GM12878 (cell line): ENCODE data around the gene OR4F6. TPM values are rescaled to one million over a fixed set of nuclear protein-coding genes. Genes with fewer than 3 reads are reported as not detected.

ENCODE experiments used
- ATAC-seq: fragments of 200-7000 bp; cut with Tn5 transposase; 3 replicates; pipeline ENCODE4 v1.9.1; 2020; ENCODE audit warnings: mild to moderate bottlenecking, moderate library complexity
- BruUV-seq: library from RNA; stranded (reverse); fragments of 400-500 nt; replicated peaks from 2 replicates; lab custom pipeline; 2021; lab: Mats Ljungman, UMichigan
- CTCF ChIA-PET: fragments of 300-600 bp; sonication (Branson Sonifier 250); formaldehyde crosslinking; extraction: SDS; loops from one replicate; lab custom pipeline; 2021; ENCODE audit warnings: inconsistent platforms; lab: Yijun Ruan, JAX
- POLR2A ChIA-PET: fragments of 350-600 bp; formaldehyde crosslinking; extraction: SDS; loops from one replicate; lab custom pipeline; 2021; ENCODE audit warnings: inconsistent platforms; lab: Charles Lee
- RAD21 ChIA-PET: fragments of 300-600 bp; sonication (Branson Sonifier 250); formaldehyde crosslinking; loops from one replicate; lab custom pipeline; 2023; ENCODE audit warnings: antibody characterized with exemption; ENCODE audit not compliant: unreplicated experiment; lab: Charles Lee
- SMC1A ChIA-PET: fragments of 300-600 bp; sonication (Branson Sonifier 250); formaldehyde crosslinking; loops from one replicate; lab custom pipeline; 2023; ENCODE audit not compliant: unreplicated experiment, uncharacterized antibody; lab: Charles Lee
- DNase-seq: peaks from one replicate; pipeline ENCODE4 v3.0.0-alpha.2; 2011; ENCODE audit warnings: low read depth, low spot score
- FAIRE-seq: peaks from 3 replicates; lab custom pipeline; 2011; peaks lifted over from hg19 to GRCh38; lab: Jason Lieb, UNC
- H2AFZ ChIP-seq: 2 replicates; pipeline ENCODE4 v1.6.0; 2011; ENCODE audit warnings: low read depth, low read length, control low read depth; ENCODE audit not compliant: control insufficient read depth
- H3K27ac ChIP-seq: 2 replicates; pipeline ENCODE4 v1.5.1; 2011; ENCODE audit warnings: control low read depth; ENCODE audit not compliant: control insufficient read depth, insufficient read depth
- H3K27me3 ChIP-seq, 2 experiments: replicated peaks in 1 of 2; 2 replicates each; pipeline versions ENCODE4 v1.6.0 to v1.6.1; 2011; ENCODE audit warnings: low read length in 1 of 2; ENCODE audit not compliant: control insufficient read depth in 2 of 2, insufficient read depth in 2 of 2
- H3K36me3 ChIP-seq, 2 experiments: 2 replicates each; pipeline ENCODE4 v1.5.1; 2011; ENCODE audit warnings: low read length in 1 of 2; ENCODE audit not compliant: control insufficient read depth in 2 of 2, insufficient read depth in 2 of 2
- H3K4me1 ChIP-seq: 2 replicates; pipeline ENCODE4 v1.6.1; 2011; ENCODE audit warnings: mild to moderate bottlenecking, low read length, moderate library complexity, mixed read lengths; ENCODE audit not compliant: control insufficient read depth, insufficient read depth
- H3K4me2 ChIP-seq: 2 replicates; pipeline ENCODE4 v1.6.0; 2011; ENCODE audit warnings: control low read depth; ENCODE audit not compliant: control insufficient read depth, insufficient read depth
- H3K4me3 ChIP-seq: fragments of 200-600 bp; sonication (generic); 2 replicates; pipeline ENCODE4 v1.5.1; 2016
- H3K79me2 ChIP-seq: 2 replicates; pipeline ENCODE4 v1.6.0; 2011; ENCODE audit warnings: low read length; ENCODE audit not compliant: control insufficient read depth, insufficient read depth
- H3K9ac ChIP-seq: 2 replicates; pipeline ENCODE4 v1.8.0; 2011; ENCODE audit warnings: low read length, control low read depth, mixed read lengths; ENCODE audit not compliant: control insufficient read depth, insufficient read depth
- H3K9me3 ChIP-seq: replicated peaks from 3 replicates; pipeline ENCODE4 v1.5.1; 2011; ENCODE audit warnings: mild to moderate bottlenecking, low read length; ENCODE audit not compliant: control insufficient read depth, insufficient read depth
- H4K20me1 ChIP-seq: 2 replicates; pipeline ENCODE4 v1.6.0; 2011; ENCODE audit not compliant: control insufficient read depth, insufficient read depth
- CHD4 ChIP-seq: fragments of 200-600 bp; sonication (generic); IDR thresholded peaks from 2 replicates; pipeline ENCODE4 v1.6.1; 2016; ENCODE audit warnings: mild to moderate bottlenecking
- JUNB ChIP-seq: IDR thresholded peaks from 2 replicates; pipeline ENCODE4 v1.6.1; 2016; ENCODE audit warnings: antibody characterized with exemption, mild to moderate bottlenecking
- RAD51 ChIP-seq: fragments of 450-650 bp; IDR thresholded peaks from 2 replicates; pipeline ENCODE4 v1.6.1; 2016; ENCODE audit warnings: moderate library complexity, mild to moderate bottlenecking, inconsistent platforms
- SKIL ChIP-seq: fragments of 450-650 bp; IDR thresholded peaks from 2 replicates; pipeline ENCODE4 v1.6.1; 2017; ENCODE audit warnings: mild to moderate bottlenecking, low read depth, inconsistent platforms; ENCODE audit not compliant: poor library complexity, severe bottlenecking
- TAF1 ChIP-seq: IDR thresholded peaks from 2 replicates; pipeline ENCODE4 v1.6.1; 2011; ENCODE audit warnings: mild to moderate bottlenecking, low read depth, low read length, borderline replicate concordance
- TBL1XR1 ChIP-seq: IDR thresholded peaks from 2 replicates; pipeline ENCODE4 v1.6.1; 2012; ENCODE audit warnings: low read depth, low read length, improper control_type of control experiment
- TCF3 ChIP-seq: IDR thresholded peaks from 2 replicates; pipeline ENCODE4 v1.6.1; 2012; ENCODE audit warnings: low read depth, mild to moderate bottlenecking, low read length, borderline replicate concordance; ENCODE audit not compliant: insufficient read depth
- WGBS: methylation state at CpG from one replicate; pipeline ENCODE4 v1.1.6; 2016; ENCODE audit warnings: low lambda C conversion rate; ENCODE audit not compliant: insufficient replicate concordance, insufficient coverage; ENCODE audit errors: missing lambda C conversion rate; 5-methylcytosine and 5-hydroxymethylcytosine counted together
- in situ Hi-C: fragments of 300-500 bp; cut with MboI; formaldehyde crosslinking; loops from 9 replicates; pipeline ENCODE4 v1.14.3; 2018; ENCODE audit warnings: mixed read lengths
- intact Hi-C: fragments of 100-400 bp; cut with micrococcal nuclease; formaldehyde crosslinking; loops from one replicate; pipeline ENCODE4 v1.14.2; 2022; ENCODE audit not compliant: unreplicated experiment
- polyA plus RNA-seq, 11 experiments: library from polyadenylated mRNA; depleted of rRNA in 4 of 11; unstranded in 6 of 11; stranded (reverse) in 5 of 11; fragments of >200 nt; fragmentation: Nextera tagmentation in 4 of 11; fragmentation: Illumina TruSeq in 1 of 11; extraction: Ambion mirVana in 4 of 11; extraction: Trizol in 1 of 11; gene quantifications; 1 replicate in 1 of 11; 2 replicates in 10 of 11; pipeline versions ENCODE4 v1.2.1 to v1.2.3, GENCODE V29; 2011 to 2016; ENCODE audit warnings: inconsistent platforms in 2 of 11, missing spikeins in 2 of 11, low read depth in 1 of 11
- small RNA-seq: library from RNA; depleted of rRNA; stranded (forward); fragments of <200 nt; gene quantifications from one replicate; pipeline ENCODE3, GENCODE V24; 2014
- total RNA-seq, 4 experiments: library from RNA; depleted of rRNA in 3 of 4; stranded (reverse); fragments of >200 nt in 3 of 4; fragmentation: Illumina TruSeq in 1 of 4; extraction: Trizol in 1 of 4; gene quantifications; 2 replicates each; pipeline versions ENCODE4 v1.2.1 to v1.2.3, GENCODE V29; 2013 to 2021

The OR4F6 gene
- total and polyA plus RNA-seq, 10 of the 15 experiments (the other 5 are each of a cell fraction or from before 2014, with no cell fraction given): not detected

GRCh38 chr15:101852356-101852755 lies 49.0 kb downstream of the OR4F6 start:
- ChIA-PET SMC1A (no interaction called here), POLR2A (no interaction called here), RAD21 (no interaction called here), CTCF (no interaction called here)
- Histone ChIP-seq H3K27ac (no peak overlapping the region), H3K9ac (no peak overlapping the region), H3K79me2 (no peaks in the 10 kb centered on the region), H3K4me2 (no peak overlapping the region), H3K36me3 (no peaks in the 10 kb centered on the region), H3K4me3 (no peak overlapping the region), H3K27me3 (no peaks in the 10 kb centered on the region; a peak in 1 of 4 replicates), H3K9me3 (no peaks in the 10 kb centered on the region), H2AFZ (no peak overlapping the region), H4K20me1 (no peaks in the 10 kb centered on the region), H3K4me1 (no peaks in the 10 kb centered on the region)
- in situ Hi-C loops (no loop called here), intact Hi-C loops (no loop called here)
- DNase-seq (no peak), FAIRE-seq (no peak), ATAC-seq (no peak)
- no TSS peak for BruUV-seq
- WGBS: 0% methylated on average over 1 of the region's 1 CpG
- TF ChIP-seq CHD4 (no peak), TCF3 (no peak), TAF1 (no peak), SKIL (no peak), RAD51 (no peak), JUNB (no peak), TBL1XR1 (no peak)

Small RNAs within 50 kb of the gene (small RNA-seq; reads per million reads assigned to genes)
- gene RN7SL209P: not detected

Other genes starting within 250 kb of the OR4F6 start
- 41.2 and 42.6 TPM in 2 replicates for gene TM2D3, start 151.1 kb upstream of the OR4F6 start, total RNA-seq (2014; rRNA removed)
- 32.1 and 32.4 TPM in 2 replicates for gene TM2D3, start 151.1 kb upstream of the OR4F6 start, total RNA-seq (2014; rRNA removed; fragmentation: Illumina TruSeq; extraction: Trizol)
- 27.9 and 28.7 TPM in 2 replicates for gene TM2D3, start 151.1 kb upstream of the OR4F6 start, total RNA-seq (2021)
- 84.5 and 86.3 TPM in 2 replicates for gene TM2D3, start 151.1 kb upstream of the OR4F6 start, polyA plus RNA-seq (2011; rRNA removed)
- 24.9 and 28.3 TPM in 2 replicates for gene TM2D3, start 151.1 kb upstream of the OR4F6 start, polyA plus RNA-seq (2014; fragmentation: Illumina TruSeq; extraction: Trizol)
- 10 to 100 TPM; 48.7 to 71.8 TPM for gene TM2D3, start 151.1 kb upstream of the OR4F6 start, polyA plus RNA-seq (2014; fragmentation: Nextera tagmentation; extraction: Ambion mirVana)
- gene TM2D3, start 151.1 kb upstream of the OR4F6 start, polyA plus RNA-seq (2014; rRNA removed): 28.1 and 30.0 TPM in 2 replicates
- 10 to 100 TPM; 52.4 to 53.5 TPM for gene TM2D3, start 151.1 kb upstream of the OR4F6 start, polyA plus RNA-seq (2016; fragmentation: Nextera tagmentation; extraction: Ambion mirVana)
- gene TARS3, start 79.0 kb upstream of the OR4F6 start, total RNA-seq (2014; rRNA removed): 6.9 and 10.4 TPM in 2 replicates
- gene TARS3, start 79.0 kb upstream of the OR4F6 start, total RNA-seq (2014; rRNA removed; fragmentation: Illumina TruSeq; extraction: Trizol): 7.8 and 10.7 TPM in 2 replicates
- 4.1 and 5.1 TPM in 2 replicates for gene TARS3, start 79.0 kb upstream of the OR4F6 start, total RNA-seq (2021)
- gene TARS3, start 79.0 kb upstream of the OR4F6 start, polyA plus RNA-seq (2011; rRNA removed): 5.8 and 7.8 TPM in 2 replicates
- 6.1 and 10.2 TPM in 2 replicates for gene TARS3, start 79.0 kb upstream of the OR4F6 start, polyA plus RNA-seq (2014; fragmentation: Illumina TruSeq; extraction: Trizol)
- gene TARS3, start 79.0 kb upstream of the OR4F6 start, polyA plus RNA-seq (2014; fragmentation: Nextera tagmentation; extraction: Ambion mirVana): 1 to 10 TPM; 1.4 to 2.2 TPM
- 4.4 and 4.8 TPM in 2 replicates for gene TARS3, start 79.0 kb upstream of the OR4F6 start, polyA plus RNA-seq (2014; rRNA removed)
- 1 to 10 TPM; 4.8 to 5.5 TPM for gene TARS3, start 79.0 kb upstream of the OR4F6 start, polyA plus RNA-seq (2016; fragmentation: Nextera tagmentation; extraction: Ambion mirVana)
- not detected in 2 replicates for gene OR4F15, start 8.7 kb downstream of the OR4F6 start, total RNA-seq (2014; rRNA removed)
- gene OR4F15, start 8.7 kb downstream of the OR4F6 start, total RNA-seq (2014; rRNA removed; fragmentation: Illumina TruSeq; extraction: Trizol): not detected in 2 replicates
- not detected in 2 replicates for gene OR4F15, start 8.7 kb downstream of the OR4F6 start, total RNA-seq (2021)
- gene OR4F15, start 8.7 kb downstream of the OR4F6 start, polyA plus RNA-seq (2011; rRNA removed): not detected in 2 replicates
- gene OR4F15, start 8.7 kb downstream of the OR4F6 start, polyA plus RNA-seq (2014; fragmentation: Illumina TruSeq; extraction: Trizol): not detected in 2 replicates
- gene OR4F15, start 8.7 kb downstream of the OR4F6 start, polyA plus RNA-seq (2014; fragmentation: Nextera tagmentation; extraction: Ambion mirVana): not detected
- gene OR4F15, start 8.7 kb downstream of the OR4F6 start, polyA plus RNA-seq (2014; rRNA removed): not detected in 2 replicates
- not detected for gene OR4F15, start 8.7 kb downstream of the OR4F6 start, polyA plus RNA-seq (2016; fragmentation: Nextera tagmentation; extraction: Ambion mirVana)